Mucosa of stomach (tissue), 1 donor: ENCODE measurements around the gene ANTXR1.

ENCODE experiments used
- H3K27me3 ChIP-seq: one replicate; pipeline ENCODE4 v1.7.0; 2013; ENCODE audit warnings: mild to moderate bottlenecking, low read length; ENCODE audit not compliant: control insufficient read depth, insufficient read depth
- H3K36me3 ChIP-seq: one replicate; pipeline ENCODE4 v1.7.0; 2013; ENCODE audit warnings: low read length; ENCODE audit not compliant: control insufficient read depth, insufficient read depth
- H3K4me1 ChIP-seq: one replicate; pipeline ENCODE4 v1.7.0; 2013; ENCODE audit warnings: mild to moderate bottlenecking, low read length; ENCODE audit not compliant: control insufficient read depth, insufficient read depth
- H3K4me3 ChIP-seq: one replicate; pipeline ENCODE4 v1.7.0; 2013; ENCODE audit warnings: low read length
- H3K9ac ChIP-seq: one replicate; pipeline ENCODE4 v1.7.0; 2013; ENCODE audit warnings: mild to moderate bottlenecking, low read length, moderate library complexity
- H3K9me3 ChIP-seq: one replicate; pipeline ENCODE4 v1.7.0; 2013; ENCODE audit warnings: mild to moderate bottlenecking, low read length, moderate library complexity; ENCODE audit not compliant: control insufficient read depth
- donor health status: Pancreatic carcinoma.

The ANTXR1 gene

DNA sequence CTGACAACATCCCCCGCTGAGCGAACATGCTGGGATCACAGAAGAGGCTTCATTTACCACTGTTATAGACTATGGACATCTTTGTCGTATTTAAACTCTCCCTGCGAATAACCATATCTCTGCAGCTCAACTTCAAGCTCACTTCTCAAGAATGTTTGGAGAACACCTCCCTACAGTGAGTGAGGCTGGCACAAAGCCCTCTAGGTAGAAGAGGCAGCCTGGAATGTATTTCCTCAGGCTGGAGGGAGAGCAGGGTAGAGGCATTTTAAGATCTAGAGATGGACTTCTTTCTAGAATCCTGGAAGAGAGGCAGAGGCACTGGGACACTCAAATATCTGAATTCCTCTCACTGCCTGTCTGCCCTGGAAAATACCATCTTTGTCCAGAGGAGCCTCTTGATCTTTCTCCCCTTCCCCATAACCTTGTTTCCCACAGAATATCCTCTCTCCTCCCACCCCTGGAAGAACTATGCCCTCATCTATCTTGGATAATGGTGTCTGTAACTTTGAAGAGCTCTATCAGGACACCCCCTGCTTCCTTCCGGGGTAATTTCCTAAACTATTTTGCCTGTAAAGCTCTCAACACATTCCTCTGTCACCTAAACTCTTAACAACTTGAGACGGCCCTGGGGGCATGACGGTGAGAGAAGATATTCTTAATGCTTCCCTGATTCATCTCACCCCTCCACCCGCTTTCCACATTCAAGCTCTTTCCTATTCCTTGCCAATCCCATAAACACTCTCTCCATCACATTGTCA, 2.4 kb upstream of the ANTXR1 start:
- Histone ChIP-seq H3K36me3 (no peaks in the 10 kb centered on the region), H3K9me3 (no peaks in the 10 kb centered on the region), H3K4me1 (peaks cover 30% of the 10 kb centered on the region), H3K4me3 (no peak overlapping the region), H3K9ac (no peak overlapping the region), H3K27me3 (peaks cover 12% of the 10 kb centered on the region)

DNA sequence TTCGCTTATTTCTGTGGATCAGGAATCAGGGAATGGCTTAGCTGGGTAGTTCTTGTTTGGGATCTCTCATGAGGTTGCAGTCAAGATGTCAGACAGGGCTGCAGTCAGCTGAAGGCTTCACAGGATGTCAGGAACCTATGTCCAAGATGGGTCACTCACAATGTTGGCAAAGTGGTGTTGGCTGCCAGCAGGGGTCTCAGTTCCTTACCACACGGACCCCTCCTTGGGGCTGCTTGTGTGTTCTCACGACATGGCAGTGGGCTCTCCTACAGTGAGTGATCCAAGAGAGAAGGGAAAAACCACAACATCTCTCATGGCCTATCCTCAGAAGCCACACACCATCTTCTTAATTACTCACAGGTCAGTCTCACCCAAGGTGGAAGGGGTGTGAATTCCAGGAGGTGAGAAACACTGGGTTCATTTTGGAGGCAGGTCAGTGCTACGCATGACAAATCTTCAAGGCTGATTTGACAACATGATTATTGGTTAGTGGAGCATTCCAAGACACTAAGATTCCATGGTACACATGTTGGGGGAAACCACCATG, 1.3 kb upstream of the ANTXR1 start:
- no peaks in the 10 kb centered on the region for H3K9me3 ChIP-seq
- H3K4me3 ChIP-seq = no peak overlapping the region
- H3K27me3 ChIP-seq = peaks cover 12% of the 10 kb centered on the region
- peaks cover 30% of the 10 kb centered on the region for H3K4me1 ChIP-seq
- no peaks in the 10 kb centered on the region for H3K36me3 ChIP-seq
- H3K9ac ChIP-seq = no peak overlapping the region

DNA sequence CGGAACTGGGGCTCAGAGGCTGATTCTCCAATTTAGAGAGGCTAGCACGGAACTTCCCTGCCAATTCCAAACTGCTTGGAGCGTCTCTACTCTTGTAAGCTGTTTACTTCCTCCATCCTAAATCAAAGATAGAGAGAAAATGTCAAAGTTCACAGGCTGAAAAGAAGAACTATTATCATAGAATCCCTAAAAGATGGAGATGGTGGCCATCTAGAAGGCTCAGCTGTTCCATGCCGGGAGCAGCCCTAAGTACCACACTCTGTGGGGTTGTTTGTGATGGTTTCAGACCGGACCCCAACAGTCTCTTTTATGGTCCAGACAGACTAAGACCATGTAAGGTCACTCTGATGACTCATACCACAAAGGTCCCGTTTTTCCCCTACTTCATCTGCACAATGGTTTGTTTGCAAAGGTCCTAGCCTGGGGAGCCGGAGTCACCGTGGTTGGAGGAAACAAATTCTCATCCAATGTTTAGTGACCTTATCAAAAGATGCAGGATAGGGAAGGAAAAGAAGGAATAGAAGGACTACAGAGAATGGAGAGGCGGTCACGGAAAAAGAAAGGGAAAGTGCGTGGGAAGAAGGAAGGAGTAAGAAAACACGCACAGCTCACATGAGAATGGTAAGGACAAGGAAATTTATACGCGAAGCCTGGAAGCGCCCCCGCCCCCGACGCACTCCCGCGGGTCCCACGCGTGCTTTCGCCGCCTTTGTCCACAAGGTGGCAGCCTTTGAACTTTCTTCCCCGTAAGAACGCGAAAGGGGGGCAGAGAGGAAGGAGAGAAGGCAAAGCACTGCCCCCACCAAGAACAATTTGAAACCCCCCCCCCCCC, 453 bp upstream of the ANTXR1 start:
- no peaks in the 10 kb centered on the region for H3K36me3 ChIP-seq
- peaks cover 33% of the 10 kb centered on the region for H3K4me1 ChIP-seq
- H3K9ac ChIP-seq = peak overlapping the region; percentile 69
- H3K27me3 ChIP-seq = peaks cover 12% of the 10 kb centered on the region
- no peaks in the 10 kb centered on the region for H3K9me3 ChIP-seq
- H3K4me3 ChIP-seq = peak overlapping the region; percentile 73

DNA sequence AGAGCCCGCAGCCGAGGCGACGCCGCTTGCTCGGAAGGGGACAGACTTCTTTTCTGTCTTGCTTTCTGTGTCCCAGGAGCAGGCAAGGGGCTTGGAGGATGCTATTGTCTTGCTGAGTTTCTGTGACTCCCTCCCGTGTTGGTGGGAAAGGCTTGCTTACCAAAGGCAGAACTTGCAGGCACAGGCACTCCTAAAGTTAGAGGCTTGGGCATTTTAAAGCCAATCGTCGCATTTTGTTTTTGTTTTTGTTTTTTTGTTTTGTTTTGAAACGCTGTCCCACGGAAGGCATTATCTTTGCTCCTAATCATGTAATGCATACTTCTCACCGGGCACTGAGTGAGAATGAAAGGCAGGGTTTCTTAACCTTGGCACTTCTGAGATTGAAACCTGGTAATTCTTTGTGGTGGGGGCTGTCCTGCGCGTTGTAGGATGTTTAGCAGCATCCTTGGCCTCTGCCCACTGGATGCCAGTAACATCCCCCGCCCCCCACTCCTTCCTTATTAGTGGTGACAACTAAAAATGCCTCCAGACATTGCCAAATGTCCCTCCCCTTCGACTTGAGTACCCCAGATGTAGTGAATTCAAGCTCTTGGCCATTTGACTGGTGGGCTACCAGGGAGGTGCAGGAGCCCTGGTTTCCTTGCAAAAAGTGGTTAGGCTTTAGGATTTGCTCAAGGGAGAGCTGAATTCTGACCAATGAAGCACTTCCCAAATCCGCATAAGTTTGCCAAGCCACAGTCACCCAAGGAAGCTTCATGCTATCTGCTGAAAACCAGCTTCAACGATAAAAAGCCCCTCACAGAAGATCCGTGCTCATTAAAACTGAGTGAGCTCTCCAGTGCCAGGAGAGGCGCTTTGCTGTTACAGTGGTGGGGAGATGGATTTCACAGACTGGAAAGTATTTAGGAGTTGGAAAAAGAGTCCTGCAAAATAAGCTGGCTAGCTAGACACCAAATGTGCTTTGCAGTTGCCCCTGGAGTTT, 1.2 kb downstream of the ANTXR1 start:
- Histone ChIP-seq H3K36me3 (no peaks in the 10 kb centered on the region), H3K4me3 (peak overlapping the region; percentile 73), H3K9me3 (no peaks in the 10 kb centered on the region), H3K9ac (peak overlapping the region; percentile 69), H3K27me3 (peaks cover 12% of the 10 kb centered on the region), H3K4me1 (peaks cover 31% of the 10 kb centered on the region)

DNA sequence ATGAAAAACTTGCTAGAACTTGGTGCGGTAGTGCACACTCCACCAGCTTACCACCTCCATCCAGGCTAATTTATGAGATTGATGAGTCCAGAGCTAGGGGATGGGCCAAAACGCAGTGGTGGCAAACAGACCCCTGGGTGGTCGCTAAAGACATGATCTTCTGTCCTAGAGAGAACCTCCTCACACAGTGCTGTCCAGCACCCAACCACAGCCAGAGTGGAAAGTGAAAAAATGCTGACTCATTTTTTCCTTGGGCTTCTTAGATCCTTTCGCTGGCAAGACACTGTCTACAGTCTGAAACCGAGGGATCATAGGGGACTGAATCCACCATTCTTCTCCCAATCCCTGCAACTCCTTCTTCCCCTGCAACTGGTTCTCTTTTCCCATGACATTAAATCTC, 4.1 kb downstream of the ANTXR1 start:
- Histone ChIP-seq H3K4me3 (no peak overlapping the region), H3K9ac (no peak overlapping the region), H3K27me3 (peaks cover 12% of the 10 kb centered on the region), H3K4me1 (peaks cover 12% of the 10 kb centered on the region), H3K9me3 (no peaks in the 10 kb centered on the region), H3K36me3 (no peaks in the 10 kb centered on the region)

DNA sequence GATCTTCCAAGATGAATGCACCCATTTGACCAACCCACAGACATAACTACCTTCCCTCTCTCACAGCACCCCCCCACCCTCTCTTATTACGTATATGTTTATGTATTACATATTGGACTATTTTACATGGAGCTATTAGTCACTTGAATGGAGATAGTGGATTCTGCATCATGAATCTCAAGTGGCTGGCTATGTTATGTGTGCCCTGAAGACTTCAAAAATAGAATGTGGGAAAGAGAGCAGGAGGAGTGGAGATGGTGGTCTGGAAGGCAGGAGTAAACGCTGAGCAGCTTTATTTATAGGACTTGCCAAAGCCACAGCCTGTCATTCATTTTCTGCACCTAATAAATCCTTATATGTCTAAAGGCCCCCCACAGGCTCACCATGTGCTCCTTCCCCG, 4.9 kb downstream of the ANTXR1 start:
- no peak overlapping the region for H3K9ac ChIP-seq
- no peak overlapping the region for H3K4me3 ChIP-seq
- H3K9me3 ChIP-seq = no peaks in the 10 kb centered on the region
- H3K27me3 ChIP-seq = peaks cover 12% of the 10 kb centered on the region
- H3K36me3 ChIP-seq = no peaks in the 10 kb centered on the region
- peaks cover 12% of the 10 kb centered on the region for H3K4me1 ChIP-seq

DNA sequence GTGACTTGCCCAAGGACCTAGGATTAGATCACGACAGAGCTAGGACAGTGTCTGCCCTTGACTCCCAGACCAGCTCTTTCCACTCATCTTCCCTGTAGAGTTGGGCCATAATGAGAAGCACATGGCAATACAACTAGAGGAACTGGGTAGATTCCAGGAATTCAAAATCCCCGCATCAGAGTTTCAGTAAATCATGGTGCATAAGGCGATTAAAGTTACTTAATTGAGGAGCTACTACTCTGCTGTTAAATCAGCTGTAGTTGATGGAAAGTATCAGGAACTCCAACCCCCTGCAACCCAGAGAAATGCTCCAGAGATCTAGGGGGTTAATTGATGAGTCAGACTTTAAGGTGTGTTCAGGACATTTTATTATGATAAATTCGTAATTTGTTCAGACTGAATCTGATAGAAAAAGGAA, 5.7 kb downstream of the ANTXR1 start:
- Histone ChIP-seq H3K4me1 (peaks cover 10% of the 10 kb centered on the region), H3K9me3 (no peaks in the 10 kb centered on the region), H3K27me3 (peaks cover 12% of the 10 kb centered on the region), H3K9ac (no peak overlapping the region), H3K36me3 (no peaks in the 10 kb centered on the region), H3K4me3 (no peak overlapping the region)

DNA sequence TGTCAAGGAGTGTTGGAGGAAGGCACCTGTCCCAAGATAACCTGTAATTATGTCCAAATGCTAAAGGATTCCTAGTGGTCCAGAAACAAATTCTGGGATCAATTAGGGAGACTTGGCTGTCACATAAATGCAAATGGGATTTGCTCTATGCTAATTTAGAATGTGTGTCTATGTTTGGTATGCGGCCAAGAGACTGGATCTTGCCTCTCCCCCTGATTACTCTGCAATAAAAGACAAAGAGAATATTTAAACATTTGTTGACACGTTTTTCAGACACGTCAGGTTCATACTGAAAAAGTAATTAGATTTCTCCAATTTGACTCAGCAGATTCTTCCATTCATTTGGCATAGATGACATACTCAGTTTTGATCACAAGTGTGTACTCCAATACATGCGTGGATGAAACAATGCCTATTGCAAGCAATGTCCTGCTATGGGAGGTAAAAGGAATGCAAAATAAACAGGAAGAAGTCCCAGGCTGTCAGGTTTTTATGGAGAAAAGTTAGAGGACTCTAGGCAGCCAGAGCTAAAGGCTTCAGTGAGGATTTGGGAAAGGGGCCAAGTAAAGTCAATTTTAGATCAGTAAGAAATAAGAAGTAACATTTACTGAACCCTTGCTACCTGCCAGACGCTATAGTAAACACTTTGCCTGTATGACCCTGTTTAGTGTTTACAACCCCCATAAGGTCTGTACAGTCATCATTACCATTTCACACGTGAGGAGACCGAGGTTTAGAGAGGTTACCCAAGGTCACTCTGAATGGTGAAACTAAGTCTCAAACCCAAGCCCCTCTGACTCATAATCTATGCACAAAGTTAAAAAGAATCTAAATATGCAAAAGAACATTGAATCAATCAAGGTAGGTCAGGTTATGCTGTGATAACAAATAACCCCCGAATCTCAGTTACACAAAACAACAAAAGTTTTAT, 7.8 kb downstream of the ANTXR1 start:
- no peaks in the 10 kb centered on the region for H3K36me3 ChIP-seq
- no peak overlapping the region for H3K4me3 ChIP-seq
- H3K27me3 ChIP-seq = no peaks in the 10 kb centered on the region
- H3K9me3 ChIP-seq = no peaks in the 10 kb centered on the region
- peaks cover 11% of the 10 kb centered on the region for H3K4me1 ChIP-seq
- no peak overlapping the region for H3K9ac ChIP-seq

DNA sequence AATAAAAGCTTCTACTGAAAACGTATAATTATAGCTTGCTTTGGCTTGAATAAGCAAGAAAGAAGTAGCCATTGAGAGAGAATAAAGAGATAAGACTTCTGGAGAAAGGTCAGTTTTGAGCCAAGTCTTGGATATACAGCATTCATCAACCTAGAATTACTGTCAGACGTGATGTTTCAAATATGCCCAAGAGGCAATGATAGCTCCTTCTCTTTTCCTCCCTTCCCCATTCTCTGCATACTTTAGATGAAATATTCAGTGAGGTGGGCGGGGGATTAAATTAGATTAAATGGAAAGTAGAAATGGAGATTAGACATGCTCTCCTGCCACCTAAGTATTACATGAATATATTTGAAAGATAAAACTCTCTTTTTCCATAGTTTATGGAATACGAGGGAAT, 8.7 kb downstream of the ANTXR1 start:
- Histone ChIP-seq H3K4me1 (peaks cover 11% of the 10 kb centered on the region), H3K9me3 (no peaks in the 10 kb centered on the region), H3K36me3 (no peaks in the 10 kb centered on the region), H3K4me3 (no peak overlapping the region), H3K27me3 (no peaks in the 10 kb centered on the region), H3K9ac (no peak overlapping the region)

DNA sequence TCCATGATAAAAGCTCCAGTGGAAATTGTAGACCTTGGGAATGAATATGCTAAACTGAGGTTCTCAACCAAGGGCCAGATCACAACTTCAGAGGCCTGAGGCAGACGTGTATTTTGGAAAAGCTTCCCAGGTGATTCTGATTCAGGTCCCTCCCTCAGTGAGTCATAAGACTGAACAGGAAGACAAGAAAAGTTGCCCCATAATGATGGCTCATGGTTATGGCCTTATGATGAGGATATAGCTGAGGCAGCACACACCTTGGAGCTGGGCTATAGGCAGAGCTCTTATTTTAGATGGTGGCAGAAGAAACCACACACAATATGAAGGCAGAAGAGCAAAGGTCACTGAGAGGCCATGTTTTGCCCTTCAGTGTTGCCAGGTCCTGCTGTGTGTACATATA, 9.6 kb downstream of the ANTXR1 start:
- no peaks in the 10 kb centered on the region for H3K9me3 ChIP-seq
- H3K4me3 ChIP-seq = no peak overlapping the region
- no peak overlapping the region for H3K9ac ChIP-seq
- no peaks in the 10 kb centered on the region for H3K36me3 ChIP-seq
- H3K27me3 ChIP-seq = no peaks in the 10 kb centered on the region
- peaks cover 8% of the 10 kb centered on the region for H3K4me1 ChIP-seq

DNA sequence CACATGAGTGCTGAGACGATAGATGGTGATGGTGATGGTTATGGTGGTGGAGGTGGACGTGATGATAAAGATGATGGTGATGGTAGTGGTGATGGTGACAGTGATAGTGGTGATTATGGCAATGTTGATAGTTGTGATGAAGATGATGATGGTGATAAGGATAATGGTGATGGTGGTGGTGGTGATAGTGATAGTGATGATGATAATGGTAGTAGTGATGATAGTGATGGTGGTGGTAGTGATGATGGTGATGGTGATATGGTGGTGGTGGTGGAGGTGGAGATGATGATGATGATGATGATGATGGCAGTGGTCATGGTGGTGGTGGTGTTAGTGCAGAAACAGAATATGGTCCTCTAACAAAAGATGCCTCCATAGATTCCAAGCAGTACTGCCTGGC, 10.3 kb downstream of the ANTXR1 start:
- no peaks in the 10 kb centered on the region for H3K36me3 ChIP-seq
- no peak overlapping the region for H3K4me3 ChIP-seq
- H3K4me1 ChIP-seq = peaks cover 8% of the 10 kb centered on the region
- H3K27me3 ChIP-seq = no peaks in the 10 kb centered on the region
- H3K9me3 ChIP-seq = no peaks in the 10 kb centered on the region
- H3K9ac ChIP-seq = no peak overlapping the region
